HepG2 (cell line): Measurements from ENCODE around the gene SRCAP. TPM values are rescaled to one million over a fixed set of nuclear protein-coding genes. Genes with fewer than 3 reads are reported as not detected.

Experiments
- ATF7 ChIP-seq, 2 experiments: fragments of 450-650 bp in 1 of 2; sonication (generic) in 1 of 2; formaldehyde crosslinking in 1 of 2; IDR thresholded peaks; 2 replicates each; pipeline versions ENCODE4 v1.4.0 to v1.6.1; 2016 to 2020; ENCODE audit warnings: antibody characterized with exemption in 1 of 2, mild to moderate bottlenecking in 1 of 2, missing genetic modification reagents in 1 of 2
- CREM ChIP-seq, 2 experiments: sonication (generic) in 1 of 2; formaldehyde crosslinking in 1 of 2; IDR thresholded peaks; 2 replicates each; pipeline versions ENCODE4 v1.4.0 to v1.6.1; 2016 to 2020; ENCODE audit warnings: antibody characterized with exemption in 1 of 2, mild to moderate bottlenecking in 1 of 2, missing genetic modification reagents in 1 of 2
- HNRNPL ChIP-seq: fragments of 200-400 bp; formaldehyde crosslinking; IDR thresholded peaks from 2 replicates; pipeline ENCODE4 v1.6.1; 2017; ENCODE audit warnings: mild to moderate bottlenecking, low read depth, low read length
- HOXA5 ChIP-seq: sonication (generic); formaldehyde crosslinking; IDR thresholded peaks from 2 replicates; pipeline ENCODE4 v1.4.0; 2020; ENCODE audit warnings: missing genetic modification reagents
- MLLT10 ChIP-seq: sonication (generic); formaldehyde crosslinking; IDR thresholded peaks from 2 replicates; pipeline ENCODE4 v1.4.0; 2020; ENCODE audit warnings: missing genetic modification reagents
- PHF21A ChIP-seq: sonication (generic); formaldehyde crosslinking; IDR thresholded peaks from 2 replicates; pipeline ENCODE4 v1.5.0; 2020; ENCODE audit warnings: mild to moderate bottlenecking, missing genetic modification reagents
- SALL1 ChIP-seq: sonication (generic); formaldehyde crosslinking; IDR thresholded peaks from 2 replicates; pipeline ENCODE4 v1.8.0; 2022; ENCODE audit warnings: mild to moderate bottlenecking, missing genetic modification reagents
- SRF ChIP-seq: IDR thresholded peaks from 2 replicates; pipeline ENCODE4 v1.6.1; 2011; ENCODE audit warnings: mild to moderate bottlenecking, low read depth, low read length, moderate library complexity
- ZBTB1 ChIP-seq: sonication (generic); formaldehyde crosslinking; IDR thresholded peaks from 2 replicates; pipeline ENCODE4 v1.4.0; 2020; ENCODE audit warnings: missing genetic modification reagents, borderline replicate concordance
- ZMAT3 ChIP-seq: sonication (generic); formaldehyde crosslinking; conservative IDR thresholded peaks from 2 replicates; pipeline ENCODE4 v1.7.0; 2021; ENCODE audit warnings: missing genetic modification reagents
- ZNF335 ChIP-seq: sonication (generic); formaldehyde crosslinking; IDR thresholded peaks from 2 replicates; pipeline ENCODE4 v1.4.0; 2020; ENCODE audit warnings: missing genetic modification reagents
- ZNF510 ChIP-seq: sonication (generic); formaldehyde crosslinking; IDR thresholded peaks from 2 replicates; pipeline ENCODE4 v1.4.0; 2020; ENCODE audit warnings: low read depth, mild to moderate bottlenecking, missing genetic modification reagents
- polyA plus RNA-seq, 8 experiments: library from polyadenylated mRNA; depleted of rRNA in 3 of 8; stranded (reverse) in 7 of 8; unstranded in 1 of 8; fragments of >200 nt; fragmentation: Illumina TruSeq in 4 of 8; extraction: Trizol in 4 of 8; gene quantifications; 2 replicates each; pipeline versions ENCODE4 v1.2.1 to v1.2.3, GENCODE V29; 2011 to 2016; ENCODE audit warnings: low read depth in 4 of 8, missing spikeins in 1 of 8, mixed read lengths in 1 of 8; ENCODE audit not compliant: insufficient read depth in 1 of 8
- total RNA-seq, 5 experiments: library from RNA; depleted of rRNA; stranded (reverse); fragments of >200 nt; fragmentation: Illumina TruSeq; extraction: Trizol; gene quantifications; 2 replicates each; pipeline ENCODE4 v1.2.3, GENCODE V29; 2016; ENCODE audit warnings: low read depth in 1 of 5
- TF ChIP-seq, protein P1 (sequence below): sonication (generic); formaldehyde crosslinking; IDR thresholded peaks from 2 replicates; pipeline ENCODE4 v1.4.0; 2020; ENCODE audit warnings: low read depth, mild to moderate bottlenecking, missing genetic modification reagents
- TF ChIP-seq, protein P2 (sequence below): sonication (generic); formaldehyde crosslinking; IDR thresholded peaks from 2 replicates; pipeline ENCODE4 v1.4.0; 2020; ENCODE audit warnings: missing genetic modification reagents
- TF ChIP-seq, protein P3 (sequence below): sonication (generic); formaldehyde crosslinking; IDR thresholded peaks from 2 replicates; pipeline ENCODE4 v1.4.0; 2020; ENCODE audit warnings: missing genetic modification reagents
- TF ChIP-seq, protein P4 (sequence below): sonication (generic); formaldehyde crosslinking; IDR thresholded peaks from 2 replicates; pipeline ENCODE4 v1.5.0; 2020; ENCODE audit warnings: missing genetic modification reagents
- TF ChIP-seq, protein P5 (sequence below): sonication (generic); formaldehyde crosslinking; IDR thresholded peaks from 2 replicates; pipeline ENCODE4 v1.5.1; 2020; ENCODE audit warnings: mild to moderate bottlenecking, missing genetic modification reagents

Gene SRCAP
- total and polyA plus RNA-seq, 2 of the 13 experiments (the other 11 are each of a cell fraction or from before 2014, with no cell fraction given): 4.9 to 9.0 TPM

DNA sequence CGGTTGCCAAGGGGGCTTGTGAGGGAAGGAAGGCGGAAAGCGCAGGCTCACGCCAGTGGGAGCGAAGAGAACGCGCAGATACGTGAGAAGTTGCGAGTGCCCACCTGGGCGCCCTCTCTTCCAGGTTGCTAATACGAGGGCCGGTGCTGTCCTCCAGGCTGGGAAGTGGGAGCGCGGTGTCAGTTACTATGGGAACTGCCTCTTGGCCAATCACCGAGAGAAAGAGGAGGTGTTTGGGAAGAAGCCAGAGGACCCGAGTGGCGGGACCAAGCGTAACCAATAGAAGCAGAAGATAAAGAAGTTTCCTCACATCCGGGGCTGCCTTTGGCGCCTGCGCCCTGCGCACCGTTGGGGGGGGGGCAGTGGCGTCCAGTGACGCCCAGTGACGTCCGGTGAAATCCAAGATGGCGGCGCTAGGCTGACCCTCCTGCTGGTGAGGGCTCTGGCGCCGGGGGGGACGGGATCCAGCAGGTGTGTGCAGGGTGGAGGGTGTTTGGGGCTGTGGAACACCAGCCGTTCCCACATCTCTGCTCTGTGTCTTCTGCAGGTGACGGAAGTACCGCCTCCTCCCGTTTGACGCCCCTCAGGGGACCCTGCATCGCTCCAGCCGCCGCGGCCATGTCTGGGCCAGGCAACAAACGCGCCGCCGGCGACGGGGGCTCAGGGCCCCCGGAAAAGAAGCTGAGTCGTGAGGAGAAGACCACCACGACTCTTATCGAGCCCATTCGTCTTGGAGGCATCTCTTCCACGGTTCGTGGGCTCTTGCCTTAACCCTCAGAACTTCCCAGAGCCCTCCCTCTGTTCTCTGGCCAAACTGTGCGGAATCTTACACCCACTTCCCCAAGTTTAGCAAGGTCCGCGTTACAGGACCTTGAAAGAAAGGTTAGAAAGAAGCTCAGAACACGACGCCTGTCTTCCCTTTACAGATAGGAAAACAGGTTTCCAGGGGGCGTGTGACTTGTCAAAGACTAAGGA is 63.2 kb downstream of the SRCAP start, which contains the start of the genes CFAP119 and RNF40 (continued):
- TF ChIP-seq ZMAT3 (CRISPR knock-in tag) (no peak; the same call in 1 of the 2 replicates), SALL1 (CRISPR knock-in tag) (peak; percentile 56), CREM (IDR thresholded peaks at IDR 0.05) (peak; percentile 93), CREM (CRISPR knock-in tag; IDR thresholded peaks at IDR 0.05) (no peak), MLLT10 (CRISPR knock-in tag) (no peak), ATF7 (IDR thresholded peaks at IDR 0.05) (no peak), ATF7 (CRISPR knock-in tag; IDR thresholded peaks at IDR 0.05) (no peak), HOXA5 (CRISPR knock-in tag) (peak; percentile 81), ZNF510 (CRISPR knock-in tag) (no peak), PHF21A (CRISPR knock-in tag) (peak; percentile 64; the same call in 1 of the 2 replicates), SRF (no peak), ZBTB1 (CRISPR knock-in tag) (no peak), HNRNPL (0 out of 2 replicates have a peak, but pooled peaks have one; percentile 10), ZNF335 (CRISPR knock-in tag) (peak; percentile 95)
- TF ChIP-seq, protein P1, sequence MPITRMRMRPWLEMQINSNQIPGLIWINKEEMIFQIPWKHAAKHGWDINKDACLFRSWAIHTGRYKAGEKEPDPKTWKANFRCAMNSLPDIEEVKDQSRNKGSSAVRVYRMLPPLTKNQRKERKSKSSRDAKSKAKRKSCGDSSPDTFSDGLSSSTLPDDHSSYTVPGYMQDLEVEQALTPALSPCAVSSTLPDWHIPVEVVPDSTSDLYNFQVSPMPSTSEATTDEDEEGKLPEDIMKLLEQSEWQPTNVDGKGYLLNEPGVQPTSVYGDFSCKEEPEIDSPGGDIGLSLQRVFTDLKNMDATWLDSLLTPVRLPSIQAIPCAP (CRISPR knock-in tag): no peak
- TF ChIP-seq, protein P2, sequence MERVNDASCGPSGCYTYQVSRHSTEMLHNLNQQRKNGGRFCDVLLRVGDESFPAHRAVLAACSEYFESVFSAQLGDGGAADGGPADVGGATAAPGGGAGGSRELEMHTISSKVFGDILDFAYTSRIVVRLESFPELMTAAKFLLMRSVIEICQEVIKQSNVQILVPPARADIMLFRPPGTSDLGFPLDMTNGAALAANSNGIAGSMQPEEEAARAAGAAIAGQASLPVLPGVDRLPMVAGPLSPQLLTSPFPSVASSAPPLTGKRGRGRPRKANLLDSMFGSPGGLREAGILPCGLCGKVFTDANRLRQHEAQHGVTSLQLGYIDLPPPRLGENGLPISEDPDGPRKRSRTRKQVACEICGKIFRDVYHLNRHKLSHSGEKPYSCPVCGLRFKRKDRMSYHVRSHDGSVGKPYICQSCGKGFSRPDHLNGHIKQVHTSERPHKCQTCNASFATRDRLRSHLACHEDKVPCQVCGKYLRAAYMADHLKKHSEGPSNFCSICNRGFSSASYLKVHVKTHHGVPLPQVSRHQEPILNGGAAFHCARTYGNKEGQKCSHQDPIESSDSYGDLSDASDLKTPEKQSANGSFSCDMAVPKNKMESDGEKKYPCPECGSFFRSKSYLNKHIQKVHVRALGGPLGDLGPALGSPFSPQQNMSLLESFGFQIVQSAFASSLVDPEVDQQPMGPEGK (CRISPR knock-in tag): peak; percentile 93
- TF ChIP-seq, protein P3, sequence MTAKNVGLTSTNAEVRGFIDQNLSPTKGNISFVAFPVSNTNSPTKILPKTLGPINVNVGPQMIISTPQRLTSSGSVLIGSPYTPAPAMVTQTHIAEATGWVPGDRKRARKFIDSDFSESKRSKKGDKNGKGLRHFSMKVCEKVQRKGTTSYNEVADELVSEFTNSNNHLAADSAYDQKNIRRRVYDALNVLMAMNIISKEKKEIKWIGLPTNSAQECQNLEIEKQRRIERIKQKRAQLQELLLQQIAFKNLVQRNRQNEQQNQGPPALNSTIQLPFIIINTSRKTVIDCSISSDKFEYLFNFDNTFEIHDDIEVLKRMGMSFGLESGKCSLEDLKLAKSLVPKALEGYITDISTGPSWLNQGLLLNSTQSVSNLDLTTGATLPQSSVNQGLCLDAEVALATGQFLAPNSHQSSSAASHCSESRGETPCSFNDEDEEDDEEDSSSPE (CRISPR knock-in tag): peak; percentile 85
- TF ChIP-seq, protein P4, sequence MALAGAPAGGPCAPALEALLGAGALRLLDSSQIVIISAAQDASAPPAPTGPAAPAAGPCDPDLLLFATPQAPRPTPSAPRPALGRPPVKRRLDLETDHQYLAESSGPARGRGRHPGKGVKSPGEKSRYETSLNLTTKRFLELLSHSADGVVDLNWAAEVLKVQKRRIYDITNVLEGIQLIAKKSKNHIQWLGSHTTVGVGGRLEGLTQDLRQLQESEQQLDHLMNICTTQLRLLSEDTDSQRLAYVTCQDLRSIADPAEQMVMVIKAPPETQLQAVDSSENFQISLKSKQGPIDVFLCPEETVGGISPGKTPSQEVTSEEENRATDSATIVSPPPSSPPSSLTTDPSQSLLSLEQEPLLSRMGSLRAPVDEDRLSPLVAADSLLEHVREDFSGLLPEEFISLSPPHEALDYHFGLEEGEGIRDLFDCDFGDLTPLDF: peak; percentile 86
- TF ChIP-seq, protein P5, sequence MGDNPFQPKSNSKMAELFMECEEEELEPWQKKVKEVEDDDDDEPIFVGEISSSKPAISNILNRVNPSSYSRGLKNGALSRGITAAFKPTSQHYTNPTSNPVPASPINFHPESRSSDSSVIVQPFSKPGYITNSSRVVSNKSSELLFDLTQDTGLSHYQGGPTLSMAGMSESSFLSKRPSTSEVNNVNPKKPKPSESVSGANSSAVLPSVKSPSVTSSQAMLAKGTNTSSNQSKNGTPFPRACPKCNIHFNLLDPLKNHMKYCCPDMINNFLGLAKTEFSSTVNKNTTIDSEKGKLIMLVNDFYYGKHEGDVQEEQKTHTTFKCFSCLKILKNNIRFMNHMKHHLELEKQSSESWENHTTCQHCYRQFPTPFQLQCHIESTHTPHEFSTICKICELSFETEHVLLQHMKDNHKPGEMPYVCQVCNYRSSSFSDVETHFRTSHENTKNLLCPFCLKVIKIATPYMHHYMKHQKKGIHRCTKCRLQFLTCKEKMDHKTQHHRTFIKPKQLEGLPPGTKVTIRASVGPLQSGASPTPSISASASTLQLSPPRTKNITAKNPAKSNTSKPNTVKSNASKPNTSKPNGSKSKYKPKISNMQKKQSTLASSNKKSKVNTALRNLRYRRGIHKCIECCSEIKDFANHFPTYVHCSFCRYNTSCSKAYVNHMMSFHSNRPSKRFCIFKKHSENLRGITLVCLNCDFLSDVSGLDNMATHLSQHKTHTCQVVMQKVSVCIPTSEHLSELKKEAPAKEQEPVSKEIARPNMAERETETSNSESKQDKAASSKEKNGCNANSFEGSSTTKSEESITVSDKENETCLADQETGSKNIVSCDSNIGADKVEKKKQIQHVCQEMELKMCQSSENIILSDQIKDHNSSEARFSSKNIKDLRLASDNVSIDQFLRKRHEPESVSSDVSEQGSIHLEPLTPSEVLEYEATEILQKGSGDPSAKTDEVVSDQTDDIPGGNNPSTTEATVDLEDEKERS: peak; percentile 85
